SKM-1 (cell line): ENCODE measurements around the gene NR0B1.

ENCODE experiments used
- DNase-seq: peaks from one replicate; lab custom pipeline; 2025; ENCODE audit not compliant: unreplicated experiment; lab: John Stamatoyannopoulos, UW

NR0B1 gene

GRCh38 chrX:30275498-30275897 lies 33.7 kb downstream of the NR0B1 start:
- DNase-seq = no peak

GRCh38 chrX:30270639-30271038 lies 38.6 kb downstream of the NR0B1 start:
- DNase-seq = no peak

GRCh38 chrX:30262763-30263162 lies 46.4 kb downstream of the NR0B1 start:
- no peak for DNase-seq

DNA sequence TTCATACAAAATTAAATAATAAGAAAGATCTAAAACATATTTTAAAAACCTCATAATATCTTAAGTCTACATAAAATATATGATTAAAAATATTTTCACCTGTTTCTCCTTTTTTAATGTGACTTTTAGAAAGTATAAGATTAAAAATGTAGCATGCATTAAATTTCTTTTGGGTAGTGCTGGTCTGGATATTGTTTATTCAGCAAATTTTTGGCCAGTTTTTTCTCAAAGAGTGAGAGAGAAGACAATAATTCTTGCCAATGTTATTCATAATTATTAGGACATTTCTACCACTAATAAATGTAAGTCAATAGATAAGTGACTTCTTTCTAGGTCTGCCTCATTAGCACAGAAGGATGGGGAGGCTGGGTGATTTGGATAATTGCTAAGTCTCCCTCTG lies 48.2 kb downstream of the NR0B1 start:
- DNase-seq = no peak

DNA sequence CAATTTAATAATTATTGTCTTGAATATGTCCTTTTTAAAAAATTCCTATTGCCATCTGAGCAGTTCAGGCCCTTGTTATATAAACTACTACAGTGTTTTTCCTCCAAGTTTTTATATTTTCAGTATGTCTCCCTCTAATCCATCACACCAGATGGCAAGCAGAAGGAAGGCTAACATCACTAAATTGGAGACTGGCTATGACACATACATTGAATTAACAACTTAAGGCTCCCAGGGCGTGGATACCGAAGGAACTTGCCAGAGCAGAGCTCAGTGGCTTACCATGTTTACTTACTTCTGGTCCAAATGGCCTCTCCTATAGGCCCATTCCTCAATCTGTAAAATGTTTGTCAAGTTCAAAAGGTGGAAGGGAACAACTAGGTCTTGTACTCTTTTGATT lies 49.3 kb downstream of the NR0B1 start:
- no peak for DNase-seq
